SW 1271 (cell line): Measurements from ENCODE around the gene TRAPPC12.
"Not testable (repeated sequence)": the region's sequence is repeated elsewhere in the genome, so short reads cannot be mapped to it uniquely, and the experiment has no call there.

Source experiments
- DNase-seq, 2 experiments: peaks; one replicate each; lab custom pipeline; 2025; lab: John Stamatoyannopoulos, UW

Gene TRAPPC12

GRCh38 chr2:3513026-3513810 is 133.7 kb downstream of the TRAPPC12 start:
- no peak for DNase-seq

- DNase-seq = not testable (repeated sequence)
Measured at GRCh38 chr2:3515438-3515837, 135.9 kb downstream of the TRAPPC12 start.

- no peak for DNase-seq
Measured at GRCh38 chr2:3516831-3517230, 137.3 kb downstream of the TRAPPC12 start.

GRCh38 chr2:3517948-3518495 is 138.5 kb downstream of the TRAPPC12 start:
- no peak for DNase-seq

GRCh38 chr2:3518496-3519254 is 139.2 kb downstream of the TRAPPC12 start:
- DNase-seq = peak; percentile 89 to 97

GRCh38 chr2:3519255-3520205 is 140.0 kb downstream of the TRAPPC12 start, which contains the start of gene ADI1:
ADI1 (minus strand) TSS chr2:3519531; CDS start chr2:3519487, 44 bp downstream.
- peak; percentile 62 to 83 for DNase-seq

- no peak for DNase-seq
Measured at GRCh38 chr2:3520591-3520990, 141.1 kb downstream of the TRAPPC12 start.

- no peak for DNase-seq
Measured at GRCh38 chr2:3522961-3523421, 143.5 kb downstream of the TRAPPC12 start.

GRCh38 chr2:3523551-3524041 is 144.1 kb downstream of the TRAPPC12 start:
- DNase-seq = no peak

GRCh38 chr2:3526871-3527270 is 147.4 kb downstream of the TRAPPC12 start:
- DNase-seq = no peak

- no peak for DNase-seq
Measured at GRCh38 chr2:3527886-3528785, 148.6 kb downstream of the TRAPPC12 start.
